H1 (cell line): ENCODE results near the gene CCR1. TPM values are rescaled to one million over a fixed set of nuclear protein-coding genes. Genes with fewer than 3 reads are reported as not detected.
"Not testable (repeated sequence)": the region's sequence is repeated elsewhere in the genome, so short reads cannot be mapped to it uniquely, and the experiment has no call there.

Experiments
- CTCF ChIA-PET: fragments of 300-600 bp; sonication (Branson Sonifier 250); formaldehyde crosslinking; loops from one replicate; lab custom pipeline; 2021; ENCODE audit not compliant: partially characterized antibody; lab: Charles Lee
- POLR2A ChIA-PET: fragments of 300-600 bp; sonication (Branson Sonifier 250); formaldehyde crosslinking; loops from one replicate; lab custom pipeline; 2021; ENCODE audit warnings: inconsistent platforms; ENCODE audit not compliant: partially characterized antibody; lab: Charles Lee
- DNase-seq, 2 experiments: peaks; one replicate each; pipeline versions ENCODE4 v3.0.0 to v3.0.0-alpha.2; 2010 to 2022; ENCODE audit warnings: low spot score in 2 of 2, low read depth in 1 of 2, mixed read lengths in 1 of 2
- FAIRE-seq: peaks from 2 replicates; lab custom pipeline; 2011; peaks lifted over from hg19 to GRCh38; lab: Jason Lieb, UNC
- H2AFZ ChIP-seq: 2 replicates; pipeline ENCODE4 v1.8.1; 2012; ENCODE audit warnings: low read length, inconsistent platforms
- H2AK5ac ChIP-seq: 2 replicates; pipeline ENCODE4 v1.6.1; 2013; ENCODE audit warnings: low read depth, low read length
- H2BK120ac ChIP-seq: replicated peaks from 2 replicates; pipeline ENCODE3; 2013; ENCODE audit warnings: low read depth, low read length, inconsistent platforms
- H2BK12ac ChIP-seq: 2 replicates; pipeline ENCODE4 v1.6.1; 2013; ENCODE audit warnings: low read depth, low read length
- H2BK15ac ChIP-seq: 2 replicates; pipeline ENCODE4 v1.6.1; 2013; ENCODE audit warnings: low read length
- H2BK20ac ChIP-seq: 2 replicates; pipeline ENCODE4 v1.6.1; 2013; ENCODE audit warnings: low read length
- H2BK5ac ChIP-seq: 2 replicates; pipeline ENCODE4 v1.6.1; 2013; ENCODE audit warnings: low read depth, low read length
- H3K14ac ChIP-seq: 2 replicates; pipeline ENCODE4 v1.6.1; 2013; ENCODE audit warnings: inconsistent platforms; ENCODE audit not compliant: insufficient read length
- H3K18ac ChIP-seq: 2 replicates; pipeline ENCODE4 v1.6.1; 2013; ENCODE audit warnings: low read length; ENCODE audit errors: extremely low read depth
- H3K23ac ChIP-seq: 2 replicates; pipeline ENCODE4 v1.6.1; 2013; ENCODE audit warnings: inconsistent platforms; ENCODE audit not compliant: insufficient read length
- H3K23me2 ChIP-seq: 2 replicates; pipeline ENCODE4 v1.6.1; 2013; ENCODE audit warnings: low read depth, low read length
- H3K27ac ChIP-seq: 2 replicates; pipeline ENCODE4 v1.6.1; 2011; ENCODE audit warnings: low read depth, low read length, inconsistent platforms
- H3K27me3 ChIP-seq, 4 experiments: replicated peaks in 1 of 4; 1 replicate in 1 of 4; 2 replicates in 3 of 4; pipeline versions ENCODE4 v1.6.1 to v1.8.1; 2011 to 2013; ENCODE audit warnings: low read length in 3 of 4, mild to moderate bottlenecking in 3 of 4, inconsistent platforms in 2 of 4, mixed read lengths in 2 of 4, moderate library complexity in 1 of 4; ENCODE audit not compliant: control insufficient read depth in 3 of 4, insufficient read depth in 3 of 4; ENCODE audit errors: extremely low read depth in 1 of 4
- H3K36me3 ChIP-seq, 4 experiments: 2 replicates each; pipeline versions ENCODE4 v1.6.1 to v1.8.1; 2011 to 2013; ENCODE audit warnings: mild to moderate bottlenecking in 4 of 4, low read length in 3 of 4, moderate library complexity in 2 of 4, control low read depth in 1 of 4, inconsistent platforms in 1 of 4; ENCODE audit not compliant: insufficient read depth in 4 of 4, control insufficient read depth in 2 of 4
- H3K4ac ChIP-seq: replicated peaks from 2 replicates; pipeline ENCODE3; 2013; ENCODE audit warnings: low read length, low read depth, mixed read lengths, inconsistent platforms; ENCODE audit not compliant: insufficient read length
- H3K4me1 ChIP-seq, 4 experiments: replicated peaks in 1 of 4; 1 replicate in 1 of 4; 2 replicates in 3 of 4; pipeline versions ENCODE4 v1.6.1 to v1.8.1; 2011 to 2013; ENCODE audit warnings: low read length in 3 of 4, inconsistent platforms in 2 of 4, mixed read lengths in 1 of 4; ENCODE audit not compliant: insufficient read depth in 4 of 4, control insufficient read depth in 3 of 4
- H3K4me2 ChIP-seq, 2 experiments: 2 replicates each; pipeline versions ENCODE4 v1.6.1 to v1.8.1; 2011 to 2013; ENCODE audit warnings: low read depth in 2 of 2, low read length in 2 of 2, control low read depth in 1 of 2, inconsistent platforms in 1 of 2, mild to moderate bottlenecking in 1 of 2; ENCODE audit not compliant: insufficient read depth in 1 of 2
- H3K4me3 ChIP-seq, 4 experiments: fragments of 200-600, 300-600 bp in 1 of 4; sonication (generic), shearing (Covaris generic), sonication (Bioruptor Twin) in 1 of 4; 2 replicates each; pipeline versions ENCODE4 v1.5.1 to v1.8.1; 2011 to 2016; ENCODE audit warnings: low read length in 4 of 4, low read depth in 3 of 4, control low read depth in 2 of 4, inconsistent platforms in 2 of 4, mild to moderate bottlenecking in 2 of 4, mixed read lengths in 1 of 4, moderate library complexity in 1 of 4; ENCODE audit not compliant: insufficient read depth in 2 of 4; ENCODE audit errors: extremely low read depth in 1 of 4
- H3K56ac ChIP-seq: replicated peaks from 2 replicates; pipeline ENCODE3; 2013; ENCODE audit warnings: low read depth, mild to moderate bottlenecking, mixed read lengths, low read length, inconsistent platforms; ENCODE audit not compliant: insufficient read length
- H3K79me1 ChIP-seq: 2 replicates; pipeline ENCODE4 v1.6.1; 2013; ENCODE audit warnings: low read depth, low read length, control low read depth
- H3K79me2 ChIP-seq, 2 experiments: 2 replicates each; pipeline versions ENCODE4 v1.6.1 to v1.8.1; 2012 to 2013; ENCODE audit warnings: low read length in 2 of 2, mild to moderate bottlenecking in 2 of 2, inconsistent platforms in 1 of 2; ENCODE audit not compliant: insufficient read depth in 2 of 2, control insufficient read depth in 1 of 2
- H3K9ac ChIP-seq, 4 experiments: replicated peaks in 1 of 4; 1 replicate in 1 of 4; 2 replicates in 3 of 4; pipeline versions ENCODE4 v1.6.1 to v1.8.1; 2011 to 2013; ENCODE audit warnings: low read depth in 3 of 4, low read length in 3 of 4, control low read depth in 2 of 4, mild to moderate bottlenecking in 2 of 4, moderate library complexity in 2 of 4, inconsistent platforms in 1 of 4; ENCODE audit errors: extremely low read depth in 1 of 4
- H3K9me3 ChIP-seq, 2 experiments: 2 replicates each; pipeline versions ENCODE4 v1.6.1 to v1.8.1; 2012 to 2013; ENCODE audit warnings: mild to moderate bottlenecking in 2 of 2, moderate library complexity in 2 of 2, control low read depth in 1 of 2, inconsistent platforms in 1 of 2, low read depth in 1 of 2, low read length in 1 of 2, mixed read lengths in 1 of 2; ENCODE audit not compliant: insufficient read depth in 2 of 2
- H4K20me1 ChIP-seq, 2 experiments: replicated peaks in 1 of 2; 2 replicates each; pipeline versions ENCODE3 to v1.8.1; 2011 to 2013; ENCODE audit warnings: inconsistent platforms in 2 of 2, low read length in 2 of 2, mild to moderate bottlenecking in 1 of 2; ENCODE audit not compliant: insufficient read depth in 2 of 2, control insufficient read depth in 1 of 2
- H4K5ac ChIP-seq: 2 replicates; pipeline ENCODE4 v1.6.1; 2013; ENCODE audit warnings: low read length, low read depth, mixed read lengths, inconsistent platforms; ENCODE audit not compliant: insufficient read length
- H4K8ac ChIP-seq: 2 replicates; pipeline ENCODE4 v1.8.0; 2013; ENCODE audit warnings: mild to moderate bottlenecking, moderate library complexity, low read length, inconsistent platforms; ENCODE audit not compliant: insufficient read depth; ENCODE audit errors: extremely low read depth
- H4K91ac ChIP-seq: replicated peaks from 2 replicates; pipeline ENCODE3; 2013; ENCODE audit warnings: low read length, mixed read lengths, inconsistent platforms; ENCODE audit not compliant: insufficient read length
- BACH1 ChIP-seq: IDR thresholded peaks from 2 replicates; pipeline ENCODE4 v1.6.1; 2012; ENCODE audit warnings: low read length, improper control_type of control experiment
- JUND ChIP-seq: IDR thresholded peaks from 2 replicates; pipeline ENCODE4 v1.6.1; 2011; ENCODE audit warnings: mild to moderate bottlenecking, improper control_type of control experiment, low read length
- MAFK ChIP-seq: IDR thresholded peaks from 2 replicates; pipeline ENCODE4 v1.6.1; 2012; ENCODE audit warnings: low read depth, mild to moderate bottlenecking, improper control_type of control experiment, low read length
- MAX ChIP-seq: IDR thresholded peaks from 2 replicates; pipeline ENCODE4 v1.6.1; 2012; ENCODE audit warnings: inconsistent platforms
- TAF1 ChIP-seq: IDR thresholded peaks from 2 replicates; pipeline ENCODE4 v1.6.1; 2011; ENCODE audit warnings: mild to moderate bottlenecking, low read depth, low read length
- WGBS, 2 experiments: shearing (Covaris generic) in 1 of 2; methylation state at CpG; one replicate each; pipeline versions ENCODE4 v1.1.6 to v1.1.7; 2013 to 2015; ENCODE audit warnings: low lambda C conversion rate in 2 of 2, mixed read lengths in 2 of 2, inconsistent platforms in 1 of 2, low coverage in 1 of 2, missing lambda C conversion rate in 1 of 2; ENCODE audit not compliant: insufficient replicate concordance in 2 of 2, insufficient coverage in 1 of 2, insufficient read length in 1 of 2; ENCODE audit errors: extremely low coverage in 1 of 2, missing lambda C conversion rate in 1 of 2; 5-methylcytosine and 5-hydroxymethylcytosine counted together
- polyA plus RNA-seq, 7 experiments: library from polyadenylated mRNA; depleted of rRNA in 3 of 7; stranded (reverse) in 5 of 7; unstranded in 2 of 7; fragments of >200 nt in 5 of 7; fragments of 200-250 nt in 2 of 7; gene quantifications; 1 replicate in 5 of 7; 2 replicates in 1 of 7; 4 replicates in 1 of 7; pipeline versions ENCODE4 v1.2.1 to v1.2.3, GENCODE V29; 2011 to 2013; ENCODE audit warnings: missing spikeins in 2 of 7, mixed read lengths in 2 of 7
- total RNA-seq: library from RNA; stranded (reverse); fragmentation: NEBNext Ultra II Directional; extraction: Animal tissue kit (Norgen Biotek cat#: 25700); gene quantifications from 2 replicates; pipeline ENCODE4 v1.2.1, GENCODE V29; 2021

Gene CCR1
- total and polyA plus RNA-seq, 2 of the 8 experiments (the other 6 are each of a cell fraction or from before 2014, with no cell fraction given): not detected

- TF ChIP-seq MAX (no peak), MAFK (no peak), TAF1 (no peak), BACH1 (peak; percentile 54; the same call in 1 of the 2 replicates), JUND (no peak)
- TF ChIP-seq, all 59 proteins: peak for 3
These were observed 45.0 kb downstream of the CCR1 start (continued) for GRCh38 chr3:46162975-46163555.

GRCh38 chr3:46157685-46158084 lies 50.4 kb downstream of the CCR1 start:
- H2AK5ac ChIP-seq, H3K27ac ChIP-seq, H4K8ac ChIP-seq, H2BK12ac ChIP-seq, H3K36me3 ChIP-seq, H2BK15ac ChIP-seq, H3K4ac ChIP-seq, H3K56ac ChIP-seq, H3K9ac ChIP-seq, H3K27me3 ChIP-seq, H3K4me3 ChIP-seq, H4K91ac ChIP-seq, H2BK5ac ChIP-seq, H3K18ac ChIP-seq, H4K5ac ChIP-seq, H3K23me2 ChIP-seq, H2AFZ ChIP-seq, H3K14ac ChIP-seq, H3K4me1 ChIP-seq, H3K79me1 ChIP-seq, H3K23ac ChIP-seq, H2BK120ac ChIP-seq, CTCF ChIA-PET, H3K79me2 ChIP-seq, H3K4me2 ChIP-seq, DNase-seq, FAIRE-seq, H3K9me3 ChIP-seq, POLR2A ChIA-PET, H2BK20ac ChIP-seq, H4K20me1 ChIP-seq: not testable (repeated sequence)
- 75% methylated on average over 1 of the region's 1 CpG; no CpG with 5 or more reads in 1 of the 2 experiments for WGBS, 2 experiments
